ENCODE data around the gene ARID1B. TPM values are rescaled to one million over a fixed set of nuclear protein-coding genes. Genes with fewer than 3 reads are reported as not detected.

Gene ARID1B
- total and polyA plus RNA-seq, 2 of the 13 experiments (the other 11 are each of a cell fraction or from before 2014, with no cell fraction given) = 20.1 to 32.6 TPM

GRCh38 chr6:156803353-156803752 is 26.2 kb downstream of the ARID1B start:
- BruUV-seq (replicated peaks) = no TSS peak
- Histone ChIP-seq H3K9ac (ENCODE audit: insufficient read depth, low read depth, low read length) (no peak overlapping the region), H3K4me2 (ENCODE audit: low read depth, low read length) (no peak overlapping the region), H3K4me1 (ENCODE audit: insufficient read depth, low read length) (peaks cover 22% of the 10 kb centered on the region), H3K36me3 (replicated peaks in 1 of 2; ENCODE audit: control insufficient read depth in 1 of 2, insufficient read depth in 2 of 2, low read length in 2 of 2) (peaks cover 0 to 2% of the 10 kb centered on the region in 2 experiments; a peak in 1 of 5 replicates), H3K4me3 (replicated peaks in 1 of 3; ENCODE audit: insufficient read depth in 1 of 3, low read depth in 2 of 3, low read length in 3 of 3) (no peak overlapping the region), H3K79me2 (ENCODE audit: insufficient read depth, low read length) (peaks cover 98% of the 10 kb centered on the region), H3K9me3 (ENCODE audit: low read length) (no peaks in the 10 kb centered on the region), H4K20me1 (ENCODE audit: insufficient read depth, low read length) (peaks cover 14% of the 10 kb centered on the region), H3K27me3 (ENCODE audit: control insufficient read depth in 1 of 2, insufficient read depth in 2 of 2, low read length in 2 of 2) (no peaks in the 10 kb centered on the region), H2AFZ (ENCODE audit: low read length) (no peak overlapping the region), H3K27ac (ENCODE audit: extremely low read length, insufficient read depth, low read length) (no peak overlapping the region)
- TF ChIP-seq RAD51 (IDR thresholded peaks at IDR 0.05; ENCODE audit: borderline replicate concordance) (peak; percentile 11; the same call in 1 of the 2 replicates), REXO4 (CRISPR knock-in tag; IDR thresholded peaks at IDR 0.05; ENCODE audit: borderline replicate concordance) (no peak)
- FAIRE-seq (no peak), ATAC-seq (no peak), DNase-seq (ENCODE audit: low spot score) (no peak)
- ChIA-PET CTCF (ENCODE audit: low intra/inter-chr PET ratio, low total read pairs) (no interaction called here), POLR2A (no interaction called here)
- 98% methylated on average over 2 of the region's 2 CpGs for WGBS (ENCODE audit: low lambda C conversion rate)
- in situ Hi-C loops (cut with HindIII; ENCODE audit: extremely low pct_ligation_motif_present, low pct_unique_long_range_greater_than_20kb) = no loop called here
- intact Hi-C loops (cut with micrococcal nuclease; ENCODE audit: unreplicated experiment) = no loop called here

- DNase-seq (ENCODE audit: low spot score) (no peak), FAIRE-seq (no peak), ATAC-seq (no peak)
- Histone ChIP-seq H3K4me3 (replicated peaks in 1 of 3; ENCODE audit: insufficient read depth in 1 of 3, low read depth in 2 of 3, low read length in 3 of 3) (no peak overlapping the region), H3K27me3 (ENCODE audit: control insufficient read depth in 1 of 2, insufficient read depth in 2 of 2, low read length in 2 of 2) (no peaks in the 10 kb centered on the region), H3K36me3 (replicated peaks in 1 of 2; ENCODE audit: control insufficient read depth in 1 of 2, insufficient read depth in 2 of 2, low read length in 2 of 2) (0 out of 5 replicates have a peak, but pooled peaks cover 0 to 2% of the 10 kb centered on the region in 2 experiments), H3K4me1 (ENCODE audit: insufficient read depth, low read length) (peaks cover 19% of the 10 kb centered on the region), H3K9ac (ENCODE audit: insufficient read depth, low read depth, low read length) (no peak overlapping the region), H4K20me1 (ENCODE audit: insufficient read depth, low read length) (peaks cover 17% of the 10 kb centered on the region), H3K9me3 (ENCODE audit: low read length) (no peaks in the 10 kb centered on the region), H3K79me2 (ENCODE audit: insufficient read depth, low read length) (peaks cover 98% of the 10 kb centered on the region), H3K4me2 (ENCODE audit: low read depth, low read length) (no peak overlapping the region), H3K27ac (ENCODE audit: extremely low read length, insufficient read depth, low read length) (no peak overlapping the region), H2AFZ (ENCODE audit: low read length) (no peak overlapping the region)
- ChIA-PET POLR2A (no interaction called here), CTCF (ENCODE audit: low intra/inter-chr PET ratio, low total read pairs) (no interaction called here)
- BruUV-seq (replicated peaks) = no TSS peak
- WGBS (ENCODE audit: low lambda C conversion rate) = 93% methylated on average over 4 of the region's 4 CpGs
- intact Hi-C loops (cut with micrococcal nuclease; ENCODE audit: unreplicated experiment) = no loop called here
- in situ Hi-C loops (cut with HindIII; ENCODE audit: extremely low pct_ligation_motif_present, low pct_unique_long_range_greater_than_20kb) = no loop called here
- TF ChIP-seq BRD4 (CRISPR knock-in tag; IDR thresholded peaks at IDR 0.05) = no peak
- TF ChIP-seq BORCS8-MEF2B (CRISPR knock-in tag; IDR thresholded peaks at IDR 0.05) = no peak
- no peak for TF ChIP-seq ZNF17 (CRISPR knock-in tag; IDR thresholded peaks at IDR 0.05)
- no peak for TF ChIP-seq ZNF142 (CRISPR knock-in tag; IDR thresholded peaks at IDR 0.05)
- no peak for TF ChIP-seq ZNF775 (CRISPR knock-in tag; IDR thresholded peaks at IDR 0.05; ENCODE audit: borderline replicate concordance)
- TF ChIP-seq ZNF652 (CRISPR knock-in tag; IDR thresholded peaks at IDR 0.05; ENCODE audit: borderline replicate concordance, low read depth) = no peak
- no peak for TF ChIP-seq CC2D1A (CRISPR knock-in tag; IDR thresholded peaks at IDR 0.05)
- no peak for TF ChIP-seq IRF9 (CRISPR knock-in tag; IDR thresholded peaks at IDR 0.05; ENCODE audit: borderline replicate concordance)
- no peak for TF ChIP-seq TOPORS (CRISPR knock-in tag; IDR thresholded peaks at IDR 0.05)
- TF ChIP-seq SRSF1 (optimal IDR thresholded peaks at IDR 0.05; ENCODE audit: low read depth, low read length) = no peak
Measured at GRCh38 chr6:156804402-156804801, 27.2 kb downstream of the ARID1B start.
